Fibroblast of the aortic adventitia (primary cell): ENCODE data around the gene LRRC8B. TPM values are rescaled to one million over a fixed set of nuclear protein-coding genes. Genes with fewer than 3 reads are reported as not detected.

Source experiments
- DNase-seq: peaks from one replicate; pipeline ENCODE4 v3.0.0-alpha.2; 2010; ENCODE audit warnings: low read depth
- H3K4me3 ChIP-seq: 2 replicates; pipeline ENCODE4 v1.5.1; 2011; ENCODE audit warnings: low read depth, mild to moderate bottlenecking, control low read depth, low read length, moderate library complexity
- total RNA-seq: library from RNA; depleted of rRNA; stranded (reverse); fragments of >200 nt; gene quantifications from 2 replicates; pipeline ENCODE4 v1.2.3, GENCODE V29; 2012; ENCODE audit warnings: low replicate concordance
- TF ChIP-seq, protein P1 (sequence below): IDR thresholded peaks from 2 replicates; pipeline ENCODE4 v1.5.1; 2011; ENCODE audit warnings: mild to moderate bottlenecking, low read length, control low read depth, inconsistent platforms; ENCODE audit not compliant: insufficient read depth

Gene LRRC8B
- total RNA-seq, 1 donor = 2.5 TPM

DNA sequence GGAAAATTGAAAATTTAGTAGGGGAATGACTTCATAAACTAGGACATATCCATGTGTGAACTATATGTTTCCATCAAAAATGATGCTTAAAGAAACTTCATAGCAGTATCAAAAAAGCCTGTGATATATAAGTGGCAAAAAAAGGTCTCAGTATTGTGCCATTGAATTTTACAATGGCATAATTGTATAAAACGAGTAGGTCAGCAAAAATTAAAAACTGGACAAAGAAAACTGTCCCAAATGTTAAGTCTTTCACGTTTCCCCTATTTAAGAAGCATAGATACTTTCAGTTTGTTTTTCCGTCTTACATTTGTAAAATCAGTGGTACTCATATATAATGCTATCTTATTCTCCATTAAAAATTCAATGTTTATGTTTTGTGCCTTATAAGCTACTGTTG lies 43.2 kb downstream of the LRRC8B start:
- TF ChIP-seq, protein P1, sequence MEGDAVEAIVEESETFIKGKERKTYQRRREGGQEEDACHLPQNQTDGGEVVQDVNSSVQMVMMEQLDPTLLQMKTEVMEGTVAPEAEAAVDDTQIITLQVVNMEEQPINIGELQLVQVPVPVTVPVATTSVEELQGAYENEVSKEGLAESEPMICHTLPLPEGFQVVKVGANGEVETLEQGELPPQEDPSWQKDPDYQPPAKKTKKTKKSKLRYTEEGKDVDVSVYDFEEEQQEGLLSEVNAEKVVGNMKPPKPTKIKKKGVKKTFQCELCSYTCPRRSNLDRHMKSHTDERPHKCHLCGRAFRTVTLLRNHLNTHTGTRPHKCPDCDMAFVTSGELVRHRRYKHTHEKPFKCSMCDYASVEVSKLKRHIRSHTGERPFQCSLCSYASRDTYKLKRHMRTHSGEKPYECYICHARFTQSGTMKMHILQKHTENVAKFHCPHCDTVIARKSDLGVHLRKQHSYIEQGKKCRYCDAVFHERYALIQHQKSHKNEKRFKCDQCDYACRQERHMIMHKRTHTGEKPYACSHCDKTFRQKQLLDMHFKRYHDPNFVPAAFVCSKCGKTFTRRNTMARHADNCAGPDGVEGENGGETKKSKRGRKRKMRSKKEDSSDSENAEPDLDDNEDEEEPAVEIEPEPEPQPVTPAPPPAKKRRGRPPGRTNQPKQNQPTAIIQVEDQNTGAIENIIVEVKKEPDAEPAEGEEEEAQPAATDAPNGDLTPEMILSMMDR = no peak
- no peak overlapping the region for H3K4me3 ChIP-seq
- DNase-seq = no peak

DNA sequence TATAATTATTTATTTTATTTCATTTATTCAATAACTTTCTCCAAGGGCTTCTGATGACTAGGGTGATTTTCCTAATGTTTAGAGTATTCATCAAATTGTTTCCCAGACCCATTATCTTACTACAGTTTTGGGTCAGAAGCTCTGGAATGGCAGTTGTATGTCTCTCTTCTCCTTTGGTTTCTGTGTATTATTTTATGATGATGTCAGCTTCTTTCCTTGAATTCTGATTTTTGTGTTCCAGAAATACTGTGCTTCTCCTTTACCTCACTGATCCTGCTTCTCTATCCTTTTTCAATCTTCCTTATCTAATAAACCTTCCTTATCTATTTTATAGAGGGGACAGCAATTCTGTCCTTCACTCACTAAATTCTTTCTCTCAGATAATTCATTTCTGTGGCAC lies 48.8 kb downstream of the LRRC8B start:
- no peak overlapping the region for H3K4me3 ChIP-seq
- DNase-seq = no peak
- TF ChIP-seq, protein P1 = no peak

DNA sequence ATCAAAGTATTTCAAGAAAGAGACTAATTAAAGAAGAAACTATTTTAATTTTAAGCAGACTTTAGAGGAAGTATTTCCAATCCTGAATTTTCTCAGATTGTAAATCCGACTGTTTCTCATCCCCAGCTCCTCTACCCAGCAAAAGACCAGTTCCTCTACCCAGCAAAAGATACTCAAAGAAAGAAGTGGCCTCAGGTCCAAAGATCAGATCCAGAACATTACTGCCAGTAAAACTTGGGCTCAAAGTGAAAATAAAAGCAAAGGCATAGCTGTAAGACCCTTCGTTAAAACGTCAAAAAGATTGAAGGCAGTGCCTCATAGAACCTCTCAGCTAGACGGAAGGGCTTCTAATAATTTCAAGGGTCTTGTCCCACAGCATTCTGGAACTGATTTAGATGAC lies 50.0 kb downstream of the LRRC8B start:
- TF ChIP-seq, protein P1 = no peak
- no peak for DNase-seq
- H3K4me3 ChIP-seq = no peak overlapping the region

DNA sequence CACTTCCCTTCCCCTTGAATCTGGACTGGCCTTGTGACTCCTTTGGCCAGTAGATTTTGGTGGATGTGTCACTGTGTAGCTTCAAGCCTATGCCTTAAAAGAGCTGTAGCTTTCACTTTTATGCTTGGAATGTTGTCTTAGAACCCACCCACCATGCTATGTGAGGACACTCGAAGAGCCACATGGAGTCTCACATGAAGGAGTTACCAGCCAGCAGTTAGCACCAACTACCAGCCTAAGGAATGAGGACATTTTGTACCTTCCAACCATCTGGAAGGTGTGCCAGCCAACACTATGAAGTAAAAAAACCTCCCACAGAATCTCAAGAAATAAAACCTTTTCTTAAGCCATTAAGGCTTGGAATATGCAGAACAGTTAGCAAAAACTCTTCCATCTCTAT lies 50.6 kb downstream of the LRRC8B start:
- TF ChIP-seq, protein P1 = no peak
- no peak overlapping the region for H3K4me3 ChIP-seq
- DNase-seq = no peak

DNA sequence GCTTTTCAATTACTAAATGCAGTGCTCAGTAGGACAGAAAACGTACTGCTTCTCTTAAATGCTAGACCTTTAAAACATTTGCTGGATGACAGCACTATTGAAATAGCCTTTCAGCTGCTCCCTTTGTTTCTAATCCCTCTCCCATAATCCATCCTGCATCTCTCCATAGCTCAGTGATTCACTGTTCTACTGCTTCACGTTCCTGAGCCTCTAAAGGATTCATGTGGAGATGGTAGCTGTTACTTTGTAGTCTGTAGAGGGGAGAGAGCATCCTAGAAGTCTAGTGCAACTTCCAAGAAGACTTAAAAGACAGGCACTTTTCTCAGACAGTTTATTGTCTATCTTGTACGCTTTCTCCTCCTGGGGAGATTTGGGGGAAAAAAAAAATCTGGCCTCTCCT lies 51.4 kb downstream of the LRRC8B start:
- TF ChIP-seq, protein P1 = no peak
- H3K4me3 ChIP-seq = no peak overlapping the region
- DNase-seq = no peak

DNA sequence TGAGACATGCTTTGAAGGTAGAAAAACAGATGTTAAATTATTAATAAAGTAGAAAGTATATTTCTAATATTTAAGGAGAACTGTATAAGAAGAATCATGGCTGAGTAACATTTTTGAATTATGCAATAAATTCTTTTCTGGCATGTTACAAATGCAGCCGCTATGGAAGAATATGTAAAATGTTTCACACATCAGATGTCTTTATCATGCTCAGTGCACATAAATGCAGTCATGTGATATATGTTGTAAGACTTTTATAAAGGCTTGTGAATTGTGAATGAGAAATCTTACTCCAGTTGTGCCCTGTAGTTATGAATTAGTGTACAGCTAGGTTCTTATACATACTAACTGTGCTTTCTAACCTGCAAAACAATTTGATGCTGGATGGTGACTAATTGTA lies 53.5 kb downstream of the LRRC8B start:
- DNase-seq = no peak
- H3K4me3 ChIP-seq = no peak overlapping the region
- TF ChIP-seq, protein P1 = no peak

DNA sequence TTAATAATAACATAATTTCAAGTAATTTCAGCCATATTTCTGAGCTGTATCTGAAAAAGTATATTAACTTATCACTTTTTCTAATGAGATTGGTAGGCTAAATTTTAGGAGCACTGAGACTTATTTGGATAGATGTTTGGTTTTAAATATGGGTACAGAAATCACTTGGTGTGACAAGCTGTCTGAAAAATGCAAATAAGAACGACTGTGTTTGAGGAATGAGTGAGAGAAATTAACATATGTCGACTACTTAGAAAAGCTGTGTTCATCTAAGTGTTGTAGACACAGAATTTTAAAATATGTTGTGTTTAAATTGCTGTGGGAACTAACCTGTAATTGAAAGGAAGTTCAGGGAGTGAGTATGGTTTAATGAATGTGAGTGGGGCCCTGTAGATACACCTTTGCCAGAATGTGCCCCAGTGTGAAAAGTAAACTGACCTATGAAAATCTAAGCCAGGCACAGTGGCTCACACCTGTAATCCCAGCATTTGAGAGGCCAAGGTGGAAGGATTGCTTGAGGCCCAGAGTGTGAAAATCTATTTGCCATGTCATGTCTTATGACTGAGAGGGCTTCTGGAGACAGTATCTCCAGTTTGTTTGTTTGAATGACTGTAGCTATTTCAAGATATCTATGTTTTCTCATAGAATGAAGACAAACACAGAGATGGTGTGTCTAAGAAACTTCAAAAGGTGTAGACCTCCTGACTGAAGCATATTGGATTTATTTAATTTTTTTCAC lies 54.5 kb downstream of the LRRC8B start:
- DNase-seq = no peak
- TF ChIP-seq, protein P1 = no peak
- no peak overlapping the region for H3K4me3 ChIP-seq
